ENCODE results near the gene SP140L. TPM values are rescaled to one million over a fixed set of nuclear protein-coding genes. Genes with fewer than 3 reads are reported as not detected.

SP140L gene
- total and polyA plus RNA-seq, 10 of the 15 experiments (the other 5 are each of a cell fraction or from before 2014, with no cell fraction given) = 4.7 to 28.6 (median 15.0) TPM

GRCh38 chr2:230318190-230319121 is 8.5 kb upstream of the SP140L start (continued):
- TF ChIP-seq, protein P1, sequence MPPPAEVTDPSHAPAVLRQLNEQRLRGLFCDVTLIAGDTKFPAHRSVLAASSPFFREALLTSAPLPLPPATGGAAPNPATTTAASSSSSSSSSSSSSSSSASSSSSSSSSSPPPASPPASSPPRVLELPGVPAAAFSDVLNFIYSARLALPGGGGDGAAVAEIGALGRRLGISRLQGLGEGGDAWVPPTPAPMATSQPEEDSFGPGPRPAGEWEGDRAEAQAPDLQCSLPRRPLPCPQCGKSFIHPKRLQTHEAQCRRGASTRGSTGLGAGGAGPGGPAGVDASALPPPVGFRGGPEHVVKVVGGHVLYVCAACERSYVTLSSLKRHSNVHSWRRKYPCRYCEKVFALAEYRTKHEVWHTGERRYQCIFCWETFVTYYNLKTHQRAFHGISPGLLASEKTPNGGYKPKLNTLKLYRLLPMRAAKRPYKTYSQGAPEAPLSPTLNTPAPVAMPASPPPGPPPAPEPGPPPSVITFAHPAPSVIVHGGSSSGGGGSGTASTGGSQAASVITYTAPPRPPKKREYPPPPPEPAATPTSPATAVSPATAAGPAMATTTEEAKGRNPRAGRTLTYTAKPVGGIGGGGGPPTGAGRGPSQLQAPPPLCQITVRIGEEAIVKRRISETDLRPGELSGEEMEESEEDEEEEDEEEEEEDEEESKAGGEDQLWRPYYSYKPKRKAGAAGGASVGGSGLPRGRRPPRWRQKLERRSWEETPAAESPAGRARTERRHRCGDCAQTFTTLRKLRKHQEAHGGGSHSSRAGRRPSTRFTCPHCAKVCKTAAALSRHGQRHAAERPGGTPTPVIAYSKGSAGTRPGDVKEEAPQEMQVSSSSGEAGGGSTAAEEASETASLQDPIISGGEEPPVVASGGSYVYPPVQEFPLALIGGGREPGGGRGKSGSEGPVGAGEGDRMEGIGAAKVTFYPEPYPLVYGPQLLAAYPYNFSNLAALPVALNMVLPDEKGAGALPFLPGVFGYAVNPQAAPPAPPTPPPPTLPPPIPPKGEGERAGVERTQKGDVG (CRISPR knock-in tag; IDR thresholded peaks at IDR 0.05) = no peak
- no peak for TF ChIP-seq TAF1 (IDR thresholded peaks at IDR 0.05; ENCODE audit: borderline replicate concordance, low read depth, low read length)
- TF ChIP-seq USF2 (IDR thresholded peaks at IDR 0.05; ENCODE audit: borderline replicate concordance, low read depth, low read length) = no peak
- TF ChIP-seq GABPA (IDR thresholded peaks at IDR 0.05; ENCODE audit: low read depth) = no peak
- TF ChIP-seq SUPT20H (IDR thresholded peaks at IDR 0.05; ENCODE audit: borderline replicate concordance, control insufficient read depth, low read depth, low read length) = no peak
- no peak for TF ChIP-seq POLR2AphosphoS2 (IDR thresholded peaks at IDR 0.05; ENCODE audit: low read depth, low read length)
- no peak for TF ChIP-seq CBX3 (IDR thresholded peaks at IDR 0.05; ENCODE audit: borderline replicate concordance, low read depth)
- no peak for TF ChIP-seq EGR1 (IDR thresholded peaks at IDR 0.05; ENCODE audit: borderline replicate concordance in 1 of 2, low read depth in 2 of 2, low read length in 2 of 2)
- no peak for TF ChIP-seq ZBTB11 (CRISPR knock-in tag; IDR thresholded peaks at IDR 0.05)
- no peak for TF ChIP-seq JUND (IDR thresholded peaks at IDR 0.05; ENCODE audit: low read depth, low read length)
- TF ChIP-seq DPF2 (IDR thresholded peaks at IDR 0.05) = peak; percentile 39; the same call in 1 of the 2 replicates
- TF ChIP-seq HDAC6 (IDR thresholded peaks at IDR 0.05; ENCODE audit: unreplicated experiment) = no peak
- TF ChIP-seq ZNF207 (IDR thresholded peaks at IDR 0.05; ENCODE audit: borderline replicate concordance) = no peak
- TF ChIP-seq IKZF2 (IDR thresholded peaks at IDR 0.05) = peak; percentile 57 to 64
- TF ChIP-seq NR2C2 (IDR thresholded peaks at IDR 0.05; ENCODE audit: borderline replicate concordance, control insufficient read depth, insufficient read length, low read depth) = no peak
- no peak for TF ChIP-seq HDGF (IDR thresholded peaks at IDR 0.05)
- TF ChIP-seq NBN (IDR thresholded peaks at IDR 0.05) = no peak
- no peak for TF ChIP-seq SMAD1 (IDR thresholded peaks at IDR 0.05; ENCODE audit: low read depth, partially characterized antibody)
- TF ChIP-seq TCF7 (IDR thresholded peaks at IDR 0.05; ENCODE audit: borderline replicate concordance) = no peak
- no peak for TF ChIP-seq WRNIP1 (IDR thresholded peaks at IDR 0.05; ENCODE audit: borderline replicate concordance, low read depth, low read length)
- peak; percentile 41 for TF ChIP-seq IKZF1 (conservative IDR thresholded peaks at IDR 0.05)

All from GM12878 (cell line).